Upper lobe of left lung (tissue), 6 donors: ENCODE data around the gene TMEM236. TPM values are rescaled to one million over a fixed set of nuclear protein-coding genes. Genes with fewer than 3 reads are reported as not detected.
A peak's percentile ranks its signal among the peaks of the same experiment; 100 is the strongest.

Experiments
- ATAC-seq, 2 donors: fragments of 200-7000 bp; cut with Tn5 transposase; one replicate each; pipeline ENCODE4 v1.9.1; 2022; ENCODE audit warnings: mild to moderate bottlenecking in 2 of 2, moderate library complexity in 2 of 2; ENCODE audit not compliant: low FRiP score in 2 of 2
- DNase-seq, 2 donors: peaks; one replicate each; pipeline ENCODE4 v3.0.0-alpha.2; 2019 to 2020
- H3K27ac ChIP-seq, 4 donors: fragments of 200-600 bp; sonication (generic); one replicate each; pipeline ENCODE4 v1.5.1; 2016 to 2019
- H3K27me3 ChIP-seq, 4 donors: fragments of 200-600 bp; sonication (generic); one replicate each; pipeline ENCODE4 v1.5.1; 2017 to 2019
- H3K36me3 ChIP-seq, 4 donors: fragments of 200-600 bp; sonication (generic); one replicate each; pipeline ENCODE4 v1.5.1; 2016 to 2019
- H3K4me1 ChIP-seq, 4 donors: fragments of 200-600 bp; sonication (generic); one replicate each; pipeline ENCODE4 v1.5.1; 2018 to 2019
- H3K4me3 ChIP-seq, 4 donors: fragments of 200-600 bp; sonication (generic); one replicate each; pipeline ENCODE4 v1.5.1; 2017 to 2019; ENCODE audit warnings: mild to moderate bottlenecking in 2 of 4, moderate library complexity in 1 of 4
- H3K9me3 ChIP-seq, 4 donors: fragments of 200-600 bp; sonication (generic); one replicate each; pipeline ENCODE4 v1.5.1; 2018 to 2019
- CTCF ChIP-seq, 6 experiments: fragments of 450-650 bp in 4 of 6; fragments of 200-600 bp in 2 of 6; sonication (generic) in 2 of 6; IDR thresholded peaks; one replicate each; pipeline ENCODE4 v1.5.1; 2016 to 2019; ENCODE audit warnings: antibody characterized with exemption in 6 of 6
- EP300 ChIP-seq, 4 donors: sonication (generic); formaldehyde crosslinking; IDR thresholded peaks; one replicate each; pipeline ENCODE4 v1.5.1; 2017; ENCODE audit warnings: antibody characterized with exemption in 4 of 4, control low read depth in 2 of 4
- POLR2A ChIP-seq, 4 donors: fragments of 450-650 bp; IDR thresholded peaks; one replicate each; pipeline ENCODE4 v1.5.1; 2016 to 2017; ENCODE audit warnings: antibody characterized with exemption in 4 of 4, mild to moderate bottlenecking in 2 of 4
- POLR2AphosphoS5 ChIP-seq, 2 donors: sonication (generic); formaldehyde crosslinking; IDR thresholded peaks; one replicate each; pipeline ENCODE4 v1.5.1; 2017; ENCODE audit warnings: antibody characterized with exemption in 2 of 2
- WGBS, 2 donors: methylation state at CpG; one replicate each; pipeline ENCODE4 v1.1.5; 2017 to 2018; 5-methylcytosine and 5-hydroxymethylcytosine counted together
- total RNA-seq, 6 donors: library from RNA; depleted of rRNA in 4 of 6; stranded (reverse); fragments of >200 nt in 4 of 6; gene quantifications; one replicate each; pipeline versions ENCODE4 v1.1.0 to v1.2.1, GENCODE V29; 2016 to 2021
- donor health status: DM: no; HTN: no; CAD: no; lungs with moderate emphysema.
- donor health status: DM: no; HTN: yes; CAD: no; lungs with severe emphysema.

Gene TMEM236
- total RNA-seq, 6 donors from 2014 or later, result 0.55 to 4.6 (median 1.6) TPM

- ATAC-seq (no peak), DNase-seq (no peak)
- Histone ChIP-seq H3K9me3 (no peaks in the 10 kb centered on the region), H3K36me3 (no peaks in the 10 kb centered on the region), H3K27me3 (no peaks in the 10 kb centered on the region), H3K27ac (no peak overlapping the region), H3K4me3 (no peak overlapping the region), H3K4me1 (no peaks in the 10 kb centered on the region)
- no peak for TF ChIP-seq CTCF (IDR thresholded peaks at IDR 0.05)
- no peak for TF ChIP-seq POLR2AphosphoS5 (IDR thresholded peaks at IDR 0.05)
- TF ChIP-seq EP300 (IDR thresholded peaks at IDR 0.05), result no peak
- 36 to 53% methylated on average over 1 of the region's 1 CpG for WGBS, 2 donors
These were observed 69.9 kb downstream of the TMEM236 start for GRCh38 chr10:17821893-17822292.

- H3K4me1 ChIP-seq, result peaks cover 0 to 1% (median 0%) of the 10 kb centered on the region in 4 donors
- no peaks in the 10 kb centered on the region for H3K27me3 ChIP-seq
- TF ChIP-seq POLR2A (IDR thresholded peaks at IDR 0.05), result no peak
- TF ChIP-seq CTCF (IDR thresholded peaks at IDR 0.05), result no peak
- TF ChIP-seq POLR2AphosphoS5 (IDR thresholded peaks at IDR 0.05), result no peak
- no peak for TF ChIP-seq EP300 (IDR thresholded peaks at IDR 0.05)
- no peaks in the 10 kb centered on the region for H3K9me3 ChIP-seq
- no peak overlapping the region for H3K4me3 ChIP-seq
- ATAC-seq, result peak in 1 of 2 donors; percentile 65
- WGBS, 2 donors, result 65 to 70% methylated on average over 1 of the region's 1 CpG
- DNase-seq, result no peak
- no peaks in the 10 kb centered on the region for H3K36me3 ChIP-seq
- H3K27ac ChIP-seq, result no peak overlapping the region
These were observed 79.3 kb downstream of the TMEM236 start for GRCh38 chr10:17831341-17831740.

- H3K4me3 ChIP-seq, result no peak overlapping the region
- 75 to 83% methylated on average over 6 of the region's 6 CpGs for WGBS, 2 donors
- H3K36me3 ChIP-seq, result no peaks in the 10 kb centered on the region
- no peaks in the 10 kb centered on the region for H3K9me3 ChIP-seq
- ATAC-seq (no peak), DNase-seq (no peak)
- H3K4me1 ChIP-seq, result peaks cover 0 to 7% (median 0%) of the 10 kb centered on the region in 4 donors
- H3K27me3 ChIP-seq, result no peaks in the 10 kb centered on the region
- no peak overlapping the region for H3K27ac ChIP-seq
- no peak for TF ChIP-seq POLR2AphosphoS5 (IDR thresholded peaks at IDR 0.05)
- no peak for TF ChIP-seq EP300 (IDR thresholded peaks at IDR 0.05)
- no peak for TF ChIP-seq POLR2A (IDR thresholded peaks at IDR 0.05)
- TF ChIP-seq CTCF (IDR thresholded peaks at IDR 0.05), result no peak
These were observed 79.9 kb downstream of the TMEM236 start for GRCh38 chr10:17831896-17832295.

GRCh38 chr10:17833656-17834055 is 81.7 kb downstream of the TMEM236 start:
- ATAC-seq, result no peak
- no peak overlapping the region for H3K4me3 ChIP-seq
- H3K27me3 ChIP-seq, result no peaks in the 10 kb centered on the region
- H3K4me1 ChIP-seq, result peaks cover 0 to 12% (median 5%) of the 10 kb centered on the region in 4 donors
- H3K27ac ChIP-seq, result no peak overlapping the region
- 85 to 87% methylated on average over 6 of the region's 6 CpGs for WGBS, 2 donors
- TF ChIP-seq EP300 (IDR thresholded peaks at IDR 0.05), result no peak
- no peak for TF ChIP-seq CTCF (IDR thresholded peaks at IDR 0.05)
- no peak for TF ChIP-seq POLR2A (IDR thresholded peaks at IDR 0.05)
- no peak for TF ChIP-seq POLR2AphosphoS5 (IDR thresholded peaks at IDR 0.05)
- no peak for DNase-seq
- H3K9me3 ChIP-seq, result no peaks in the 10 kb centered on the region
- H3K36me3 ChIP-seq, result no peaks in the 10 kb centered on the region

GRCh38 chr10:17835688-17836087 is 83.7 kb downstream of the TMEM236 start:
- Histone ChIP-seq H3K9me3 (no peaks in the 10 kb centered on the region), H3K4me1 (peaks cover 0 to 12% (median 5%) of the 10 kb centered on the region in 4 donors), H3K36me3 (no peaks in the 10 kb centered on the region), H3K27me3 (no peaks in the 10 kb centered on the region), H3K27ac (no peak overlapping the region), H3K4me3 (no peak overlapping the region)
- ATAC-seq, result no peak
- no peak for TF ChIP-seq CTCF (IDR thresholded peaks at IDR 0.05)
- TF ChIP-seq POLR2A (IDR thresholded peaks at IDR 0.05), result no peak
- TF ChIP-seq EP300 (IDR thresholded peaks at IDR 0.05), result no peak
- no peak for TF ChIP-seq POLR2AphosphoS5 (IDR thresholded peaks at IDR 0.05)
- whole genome bisulfite sequencing, 2 donors, result 82 to 91% methylated on average over 1 of the region's 1 CpG
- no peak for DNase-seq
